Islet of Langerhans (tissue), 1 donor: ENCODE results near the gene SEMG2.

Source experiments
- FAIRE-seq: peaks from one replicate; lab custom pipeline; 2011; peaks lifted over from hg19 to GRCh38; lab: Jason Lieb, UNC

The SEMG2 gene, protein sequence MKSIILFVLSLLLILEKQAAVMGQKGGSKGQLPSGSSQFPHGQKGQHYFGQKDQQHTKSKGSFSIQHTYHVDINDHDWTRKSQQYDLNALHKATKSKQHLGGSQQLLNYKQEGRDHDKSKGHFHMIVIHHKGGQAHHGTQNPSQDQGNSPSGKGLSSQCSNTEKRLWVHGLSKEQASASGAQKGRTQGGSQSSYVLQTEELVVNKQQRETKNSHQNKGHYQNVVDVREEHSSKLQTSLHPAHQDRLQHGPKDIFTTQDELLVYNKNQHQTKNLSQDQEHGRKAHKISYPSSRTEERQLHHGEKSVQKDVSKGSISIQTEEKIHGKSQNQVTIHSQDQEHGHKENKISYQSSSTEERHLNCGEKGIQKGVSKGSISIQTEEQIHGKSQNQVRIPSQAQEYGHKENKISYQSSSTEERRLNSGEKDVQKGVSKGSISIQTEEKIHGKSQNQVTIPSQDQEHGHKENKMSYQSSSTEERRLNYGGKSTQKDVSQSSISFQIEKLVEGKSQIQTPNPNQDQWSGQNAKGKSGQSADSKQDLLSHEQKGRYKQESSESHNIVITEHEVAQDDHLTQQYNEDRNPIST

DNA sequence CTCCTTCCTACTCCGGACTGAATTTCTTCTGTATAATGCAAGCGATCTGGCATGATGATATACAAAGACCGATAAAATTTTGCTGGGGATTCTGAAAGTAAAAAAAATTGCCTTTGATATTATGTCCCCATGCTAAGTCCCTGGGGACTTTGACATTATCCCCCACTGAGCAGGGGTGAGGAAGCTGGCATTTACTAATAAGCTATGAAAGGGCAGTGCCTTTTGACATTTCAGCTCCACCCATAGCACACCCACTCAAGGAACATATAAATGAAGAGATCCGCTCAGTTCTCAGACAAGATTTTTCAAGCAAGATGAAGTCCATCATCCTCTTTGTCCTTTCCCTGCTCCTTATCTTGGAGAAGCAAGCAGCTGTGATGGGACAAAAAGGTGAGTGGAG is at the start of gene SEMG2:
SEMG2 (plus strand) TSS at position 298 of the 400 bp plus-strand sequence; CDS start at position 315, 17 bp downstream.
- FAIRE-seq, result no peak

GRCh38 chr20:45173522-45173921 is 47.7 kb upstream of the SEMG2 start:
- no peak for FAIRE-seq

GRCh38 chr20:45174434-45175364 is 46.5 kb upstream of the SEMG2 start, which contains the start of gene PI3:
PI3 (plus strand) TSS chr20:45174902; CDS start chr20:45174923, 21 bp downstream.
- FAIRE-seq, result no peak

DNA sequence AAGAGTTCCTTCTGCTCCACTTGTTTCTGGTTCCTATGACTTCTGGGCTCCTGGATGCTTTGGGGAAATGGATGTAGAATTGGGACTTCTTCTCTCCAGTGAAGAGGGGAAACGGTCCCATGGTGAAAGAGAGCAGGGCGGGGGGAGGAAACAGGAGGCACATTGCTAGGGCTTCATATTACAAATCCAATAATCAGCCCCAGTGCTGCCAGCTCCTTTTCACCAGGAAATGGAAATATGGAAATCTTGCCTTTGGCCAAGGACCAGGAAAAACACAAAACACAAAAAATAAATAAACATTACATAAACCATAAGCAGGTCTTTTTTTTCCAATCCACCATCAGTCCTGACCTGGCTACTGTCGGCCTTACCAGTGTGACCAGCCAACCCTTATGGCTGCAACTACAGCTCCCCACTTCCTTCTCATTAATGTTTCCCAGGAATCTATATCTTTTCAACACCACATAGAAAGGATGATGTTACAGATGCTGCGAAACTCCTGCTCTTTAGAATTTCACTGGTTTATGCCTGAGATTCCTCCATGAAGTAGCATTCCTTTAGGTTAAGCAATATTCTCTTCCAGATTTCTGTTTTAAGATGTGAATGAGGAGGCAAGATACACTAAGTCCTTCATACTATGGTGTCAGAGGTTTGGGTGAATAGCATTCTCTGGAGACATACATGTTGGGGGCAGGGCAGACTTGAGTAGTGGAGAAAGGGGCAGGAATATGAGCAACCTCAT is 44.5 kb upstream of the SEMG2 start:
- no peak for FAIRE-seq

- FAIRE-seq, result no peak
These were observed 42.0 kb upstream of the SEMG2 start for GRCh38 chr20:45179166-45179565.

GRCh38 chr20:45181639-45182038 is 39.5 kb upstream of the SEMG2 start:
- FAIRE-seq, result no peak

DNA sequence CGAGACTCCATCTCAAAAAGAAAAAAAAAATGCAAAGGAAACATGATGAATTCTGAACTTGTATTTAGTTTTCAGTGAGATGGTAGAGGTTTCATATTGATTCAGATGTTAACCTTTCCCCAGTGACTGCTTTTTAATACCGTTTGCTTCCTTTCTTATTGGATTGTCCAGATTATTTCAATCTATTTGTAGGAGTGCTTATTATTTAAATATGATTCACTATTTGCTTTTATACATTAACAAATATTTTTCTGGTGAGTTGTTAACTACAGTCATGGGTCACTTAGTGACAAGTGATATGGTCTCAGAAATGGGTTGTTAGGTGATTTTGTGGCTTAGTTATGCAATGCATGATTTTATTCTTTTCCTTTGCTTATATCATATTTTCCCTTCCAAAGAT is 38.1 kb upstream of the SEMG2 start:
- FAIRE-seq, result no peak

GRCh38 chr20:45187693-45188092 is 33.5 kb upstream of the SEMG2 start:
- no peak for FAIRE-seq

DNA sequence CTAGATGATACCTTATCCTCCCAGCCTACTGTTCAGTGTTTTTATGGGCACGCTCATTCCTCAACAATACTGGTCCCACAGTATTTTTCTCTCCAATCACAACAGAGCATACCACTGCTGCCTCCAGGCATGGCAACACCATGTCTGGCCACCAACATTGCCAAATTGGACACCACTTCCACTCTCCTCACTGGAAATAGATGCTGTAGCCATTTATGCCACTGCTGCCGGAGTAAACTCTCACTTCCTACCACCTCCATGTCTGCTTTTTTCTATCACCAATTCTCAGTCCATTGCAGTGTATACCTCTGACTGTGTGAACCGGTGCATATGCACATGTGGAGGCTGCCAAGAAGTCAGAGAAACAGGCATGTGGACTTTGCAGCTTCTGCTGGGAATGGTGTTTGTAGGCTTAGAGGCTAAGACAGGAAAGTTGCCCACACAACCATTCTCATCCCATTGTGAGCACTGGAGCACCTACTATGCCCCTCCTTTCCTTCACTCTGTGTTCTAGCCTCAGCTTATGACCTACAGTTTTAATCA is 32.0 kb upstream of the SEMG2 start:
- no peak for FAIRE-seq

DNA sequence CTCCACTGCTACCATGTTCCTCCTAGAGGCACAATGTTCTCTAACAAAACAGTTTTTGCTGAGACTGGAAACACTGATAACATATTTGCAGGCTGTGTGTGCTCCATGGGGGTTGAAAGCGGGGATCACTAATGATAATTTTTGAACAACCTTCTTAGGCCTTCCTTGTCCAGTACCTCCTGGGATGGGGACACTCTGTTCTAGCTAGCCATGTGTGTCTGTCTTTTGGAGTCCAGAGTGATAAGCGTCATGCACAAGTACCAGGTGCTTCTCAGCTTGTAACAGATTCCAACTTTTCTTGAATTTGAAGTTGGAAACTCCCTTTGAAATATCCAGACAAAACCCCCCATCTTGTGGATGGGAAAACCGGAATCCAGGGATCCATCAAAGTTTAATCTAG is 31.3 kb upstream of the SEMG2 start:
- FAIRE-seq, result no peak

DNA sequence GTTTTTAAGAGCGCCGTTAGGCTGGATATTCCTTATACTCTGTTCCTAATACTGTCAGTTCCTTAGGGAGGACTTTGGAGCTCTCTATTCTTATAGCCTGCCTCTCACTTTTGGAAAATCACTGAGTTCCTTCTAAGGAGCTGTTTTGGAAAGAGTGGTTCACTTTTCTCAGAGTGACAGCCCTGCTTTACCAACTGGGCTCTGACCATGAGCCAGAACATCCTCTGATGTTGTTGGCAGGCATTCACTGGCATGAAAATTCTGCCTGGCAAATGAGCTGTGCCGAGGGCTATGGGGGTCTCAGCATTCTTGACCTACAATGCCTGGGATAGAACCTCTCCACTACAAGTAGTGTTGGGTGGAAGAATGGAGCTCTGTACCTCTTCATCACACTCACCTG is 29.2 kb upstream of the SEMG2 start:
- no peak for FAIRE-seq

DNA sequence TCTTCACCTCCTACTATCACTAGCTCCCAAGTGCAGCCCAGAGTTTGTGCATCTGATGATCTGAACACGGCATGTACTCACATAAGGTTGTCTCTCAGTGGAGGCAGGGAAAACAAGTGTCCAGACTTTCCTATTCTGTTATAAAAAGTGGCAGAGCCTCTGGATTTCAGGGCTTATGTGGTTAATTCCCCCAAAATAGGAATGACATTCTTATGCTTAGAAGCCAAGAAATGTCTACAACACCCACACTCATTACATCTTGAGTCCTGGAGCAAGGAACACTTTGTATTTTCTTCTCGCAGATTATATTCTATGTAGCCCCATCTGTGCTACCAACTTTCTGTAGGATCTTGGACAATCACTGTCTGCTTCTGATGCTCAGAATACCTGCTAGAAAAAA is 27.8 kb upstream of the SEMG2 start:
- no peak for FAIRE-seq

DNA sequence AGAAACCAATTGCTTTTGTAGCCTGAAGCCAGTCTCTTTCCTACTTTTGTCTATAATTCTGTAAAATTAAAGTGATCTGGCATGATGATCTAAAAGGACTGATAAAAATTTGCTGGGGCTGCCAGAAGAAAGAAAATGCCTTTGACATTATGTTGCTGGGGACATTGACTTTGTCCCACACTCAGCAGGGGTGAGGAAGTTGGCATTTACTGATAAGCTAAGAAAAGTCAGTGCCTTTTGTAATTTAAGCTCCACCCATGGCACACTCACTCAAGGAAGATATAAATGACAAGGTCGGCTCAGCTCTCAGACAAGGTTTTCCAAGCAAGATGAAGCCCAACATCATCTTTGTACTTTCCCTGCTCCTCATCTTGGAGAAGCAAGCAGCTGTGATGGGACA is 14.4 kb upstream of the SEMG2 start, which contains the start of gene SEMG1:
SEMG1 (plus strand) TSS at position 309 of the 400 bp plus-strand sequence; CDS start at position 330, 21 bp downstream.
- no peak for FAIRE-seq

DNA sequence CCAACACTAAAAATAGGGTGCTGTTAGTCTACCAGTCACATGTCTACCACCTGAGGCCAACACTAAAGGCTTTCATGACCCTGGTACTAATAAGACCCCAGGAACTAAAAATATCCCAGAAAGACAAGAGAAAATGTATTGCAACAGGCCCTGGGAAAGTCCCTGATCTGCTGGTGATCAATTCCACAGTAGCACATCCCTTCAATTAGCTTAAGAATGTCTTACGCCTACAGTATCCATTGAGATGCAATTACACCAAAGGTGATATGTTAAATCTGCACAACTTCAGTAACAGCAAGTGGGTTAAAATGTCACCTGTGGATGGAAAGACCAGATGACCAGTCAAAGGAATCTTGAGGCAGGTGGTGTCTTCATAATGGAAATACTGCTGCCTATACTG is 11.2 kb upstream of the SEMG2 start:
- no peak for FAIRE-seq

DNA sequence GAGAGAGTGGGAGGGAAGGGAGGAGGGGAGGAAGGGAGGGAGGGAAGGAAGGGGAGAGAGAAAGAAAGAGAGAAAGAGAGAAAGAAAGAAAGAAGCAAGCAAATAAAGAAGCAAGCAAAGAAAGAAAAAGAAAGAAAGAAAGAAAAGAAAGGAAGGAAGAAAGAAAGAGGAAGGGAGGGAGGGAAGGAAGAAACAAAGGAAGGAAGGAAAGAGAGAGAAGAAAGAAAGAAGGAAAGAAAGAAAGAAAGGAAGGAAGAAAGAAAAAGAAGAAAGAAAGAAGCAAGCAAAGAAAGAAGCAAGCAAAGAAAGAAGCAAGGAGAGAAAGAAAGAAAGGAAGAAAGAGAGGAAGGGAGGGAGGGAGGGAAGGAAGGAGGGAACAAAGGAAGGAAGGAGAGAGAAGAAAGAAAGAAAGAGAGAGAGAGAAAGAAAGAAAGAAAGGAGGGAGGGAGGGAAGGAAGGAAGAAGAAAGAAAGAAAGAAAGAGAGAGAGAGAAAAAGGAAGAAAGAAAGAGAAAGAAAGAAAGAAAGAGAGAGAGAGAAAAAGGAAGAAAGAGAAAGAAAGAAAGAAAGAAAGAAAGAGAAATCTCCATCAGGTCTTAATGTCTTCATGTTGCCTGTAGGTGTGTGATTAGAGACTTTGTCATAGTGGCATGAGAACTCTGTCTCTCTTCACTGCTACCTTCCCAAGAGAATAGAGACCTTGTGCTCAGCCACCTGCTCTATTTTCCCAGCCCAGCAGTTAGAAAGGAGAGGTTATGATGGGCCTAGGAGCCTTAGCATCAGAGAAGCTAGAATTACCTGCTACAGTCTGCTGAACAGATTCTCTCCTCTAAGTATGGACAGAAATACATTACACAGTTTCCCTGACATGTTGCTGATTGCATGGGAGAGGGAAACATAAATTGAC is 9.4 kb upstream of the SEMG2 start:
- no peak for FAIRE-seq

GRCh38 chr20:45212836-45213235 is 8.3 kb upstream of the SEMG2 start:
- FAIRE-seq, result no peak

DNA sequence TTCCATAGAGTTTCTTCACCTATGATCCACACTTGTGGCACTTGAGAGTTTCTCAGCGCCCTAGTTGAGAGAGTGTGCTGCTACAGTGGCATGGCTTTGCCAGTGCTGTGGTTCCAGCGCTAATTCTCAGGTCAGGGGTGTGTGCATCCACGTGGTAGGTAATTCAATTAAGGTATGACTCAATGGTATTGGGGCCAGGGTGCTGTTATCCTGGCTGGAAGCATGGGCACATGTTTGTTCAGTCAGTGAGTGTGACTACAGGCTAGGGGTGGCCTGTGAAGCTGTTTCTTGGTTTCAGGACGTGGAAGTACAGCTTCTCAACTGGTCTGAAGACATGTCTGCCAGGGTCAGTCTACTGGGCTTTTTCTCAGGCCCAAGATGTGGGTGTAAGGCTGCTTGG is 3.0 kb upstream of the SEMG2 start:
- FAIRE-seq, result no peak

DNA sequence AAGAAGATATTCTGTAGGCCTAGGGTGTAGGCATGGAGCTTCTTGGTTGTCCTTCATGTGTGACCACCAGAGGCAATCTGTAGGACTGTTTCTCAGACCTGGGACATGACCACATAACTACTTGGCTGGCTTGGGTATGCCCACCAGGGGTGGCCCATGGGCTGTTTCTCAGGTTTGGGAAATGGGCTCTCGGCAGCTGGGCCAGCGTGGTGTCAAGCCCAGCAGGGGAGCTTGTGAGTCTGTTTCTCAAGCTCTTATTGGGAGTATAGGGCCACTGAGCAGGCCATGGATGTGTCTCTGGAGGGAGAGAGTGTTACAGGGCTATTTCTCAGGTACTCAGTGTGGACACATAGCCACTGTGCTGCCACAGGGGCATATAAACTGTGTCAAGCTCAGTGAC is 2.5 kb upstream of the SEMG2 start:
- no peak for FAIRE-seq

- no peak for FAIRE-seq
These were observed 2.0 kb downstream of the SEMG2 start for GRCh38 chr20:45223136-45223535.

GRCh38 chr20:45226287-45226686 is 5.1 kb downstream of the SEMG2 start:
- no peak for FAIRE-seq
